Putamen (tissue), 1 donor: ENCODE measurements around the gene ABI3BP.

Source experiments
- DNase-seq: peaks from one replicate; pipeline ENCODE4 v3.0.0-alpha.2; 2016; ENCODE audit warnings: low spot score

ABI3BP gene

GRCh38 chr3:100775226-100775625, 218.0 kb downstream of the ABI3BP start:
- no peak for DNase-seq

GRCh38 chr3:100769693-100770092, 223.5 kb downstream of the ABI3BP start:
- no peak for DNase-seq

GRCh38 chr3:100766069-100766468, 227.2 kb downstream of the ABI3BP start:
- no peak for DNase-seq

- DNase-seq: no peak
Observed at GRCh38 chr3:100765437-100765975, 227.7 kb downstream of the ABI3BP start.

GRCh38 chr3:100761951-100762350, 231.3 kb downstream of the ABI3BP start:
- DNase-seq: no peak

GRCh38 chr3:100761211-100761942, 231.8 kb downstream of the ABI3BP start:
- no peak for DNase-seq

- no peak for DNase-seq
Observed at GRCh38 chr3:100760377-100760776, 232.8 kb downstream of the ABI3BP start.

- no peak for DNase-seq
Observed at GRCh38 chr3:100759950-100760349, 233.3 kb downstream of the ABI3BP start.

GRCh38 chr3:100759159-100759558, 234.1 kb downstream of the ABI3BP start:
- no peak for DNase-seq

GRCh38 chr3:100756441-100756840, 236.8 kb downstream of the ABI3BP start:
- DNase-seq: no peak

GRCh38 chr3:100754563-100755334, 238.5 kb downstream of the ABI3BP start:
- DNase-seq: no peak

- no peak for DNase-seq
Observed at GRCh38 chr3:100753846-100754245, 239.4 kb downstream of the ABI3BP start.

- DNase-seq: no peak
Observed at GRCh38 chr3:100748967-100749366, 244.3 kb downstream of the ABI3BP start.

GRCh38 chr3:100748220-100748619, 245.0 kb downstream of the ABI3BP start:
- DNase-seq: no peak

GRCh38 chr3:100746092-100746491, 247.1 kb downstream of the ABI3BP start:
- peak; percentile 37 for DNase-seq

GRCh38 chr3:100745617-100746016, 247.6 kb downstream of the ABI3BP start:
- DNase-seq: no peak

- DNase-seq: no peak
Observed at GRCh38 chr3:100744671-100745070, 248.6 kb downstream of the ABI3BP start.

GRCh38 chr3:100743535-100743934, 249.7 kb downstream of the ABI3BP start:
- DNase-seq: peak; percentile 49

- no peak for DNase-seq
Observed at GRCh38 chr3:100740207-100740606, 253.0 kb downstream of the ABI3BP start.

GRCh38 chr3:100737334-100737733, 255.9 kb downstream of the ABI3BP start:
- DNase-seq: no peak

- no peak for DNase-seq
Observed at GRCh38 chr3:100732435-100732834, 260.8 kb downstream of the ABI3BP start.

- DNase-seq: no peak
Observed at GRCh38 chr3:100730524-100730923, 262.7 kb downstream of the ABI3BP start.

- DNase-seq: no peak
Observed at GRCh38 chr3:100726706-100727105, 266.5 kb downstream of the ABI3BP start.
